HepG2 (cell line): ENCODE data around the gene LYRM4. TPM values are rescaled to one million over a fixed set of nuclear protein-coding genes. Genes with fewer than 3 reads are reported as not detected.

Source experiments
- ATAC-seq: fragments of 200-7000 bp; cut with Tn5 transposase; 3 replicates; pipeline ENCODE4 v1.9.1; 2020; ENCODE audit warnings: mild to moderate bottlenecking, moderate library complexity
- BruUV-seq: library from RNA; stranded (reverse); fragments of 400-500 nt; replicated peaks from 2 replicates; lab custom pipeline; 2021; lab: Mats Ljungman, UMichigan
- CTCF ChIA-PET: fragments of 300-600 bp; formaldehyde crosslinking; extraction: SDS; loops from one replicate; lab custom pipeline; 2021; ENCODE audit warnings: low total read pairs, inconsistent platforms, low intra/inter-chr PET ratio; lab: Yijun Ruan, JAX
- POLR2A ChIA-PET: fragments of 350-600 bp; sonication (Branson Sonifier 250); formaldehyde crosslinking; loops from one replicate; lab custom pipeline; 2020; ENCODE audit warnings: antibody characterized with exemption, inconsistent platforms; lab: Yijun Ruan, JAX
- DNase-seq: peaks from one replicate; pipeline ENCODE4 v3.0.0-alpha.2; 2015; ENCODE audit warnings: low spot score
- FAIRE-seq: peaks from 3 replicates; lab custom pipeline; 2011; peaks lifted over from hg19 to GRCh38; lab: Jason Lieb, UNC
- H2AFZ ChIP-seq: one replicate; pipeline ENCODE4 v1.6.1; 2011; ENCODE audit warnings: low read length, inconsistent platforms
- H3K27ac ChIP-seq: fragments of 300-600 bp; 3 replicates; pipeline ENCODE4 v1.8.0; 2011; ENCODE audit warnings: mixed run types, mild to moderate bottlenecking, mixed read lengths, low read length, inconsistent platforms; ENCODE audit not compliant: insufficient read depth; ENCODE audit errors: extremely low read length
- H3K27me3 ChIP-seq, 2 experiments: fragments of 200-600 bp in 1 of 2; 2 replicates in 1 of 2; 3 replicates in 1 of 2; pipeline versions ENCODE4 v1.6.0 to v1.8.0; 2011; ENCODE audit warnings: low read length in 2 of 2, mild to moderate bottlenecking in 2 of 2, moderate library complexity in 2 of 2, inconsistent platforms in 1 of 2; ENCODE audit not compliant: insufficient read depth in 2 of 2, control insufficient read depth in 1 of 2
- H3K36me3 ChIP-seq, 2 experiments: fragments of 200-600 bp in 1 of 2; replicated peaks in 1 of 2; 2 replicates in 1 of 2; 3 replicates in 1 of 2; pipeline versions ENCODE4 v1.5.1 to v1.8.0; 2011; ENCODE audit warnings: low read length in 2 of 2, inconsistent platforms in 1 of 2; ENCODE audit not compliant: insufficient read depth in 2 of 2, control insufficient read depth in 1 of 2
- H3K4me1 ChIP-seq: 2 replicates; pipeline ENCODE4 v1.5.1; 2012; ENCODE audit warnings: low read length, inconsistent platforms; ENCODE audit not compliant: insufficient read depth
- H3K4me2 ChIP-seq: 2 replicates; pipeline ENCODE4 v1.6.0; 2011; ENCODE audit warnings: low read depth, low read length, inconsistent platforms
- H3K4me3 ChIP-seq, 3 experiments: fragments of 200-600 bp in 1 of 3; sonication (generic), shearing (Covaris generic) in 1 of 3; replicated peaks in 1 of 3; 2 replicates each; pipeline ENCODE4 v1.5.1; 2011 to 2016; ENCODE audit warnings: low read length in 3 of 3, inconsistent platforms in 2 of 3, low read depth in 2 of 3, mild to moderate bottlenecking in 2 of 3, control low read depth in 1 of 3, mixed read lengths in 1 of 3; ENCODE audit not compliant: insufficient read depth in 1 of 3
- H3K79me2 ChIP-seq: one replicate; pipeline ENCODE4 v1.6.1; 2011; ENCODE audit warnings: low read length, inconsistent platforms; ENCODE audit not compliant: insufficient read depth
- H3K9ac ChIP-seq: 2 replicates; pipeline ENCODE4 v1.6.0; 2011; ENCODE audit warnings: mild to moderate bottlenecking, low read depth, low read length, inconsistent platforms; ENCODE audit not compliant: insufficient read depth
- H3K9me3 ChIP-seq: 2 replicates; pipeline ENCODE4 v1.5.1; 2012; ENCODE audit warnings: mild to moderate bottlenecking, low read length
- H4K20me1 ChIP-seq: 2 replicates; pipeline ENCODE4 v1.6.0; 2011; ENCODE audit warnings: inconsistent platforms, mild to moderate bottlenecking, low read length, moderate library complexity; ENCODE audit not compliant: insufficient read depth
- ATAD3A ChIP-seq: sonication (generic); formaldehyde crosslinking; IDR thresholded peaks from 2 replicates; pipeline ENCODE4 v1.4.0; 2020; ENCODE audit warnings: missing genetic modification reagents
- GPN1 ChIP-seq: sonication (generic); formaldehyde crosslinking; IDR thresholded peaks from 2 replicates; pipeline ENCODE4 v1.5.1; 2020; ENCODE audit warnings: missing genetic modification reagents, borderline replicate concordance
- HDAC2 ChIP-seq: sonication (generic); formaldehyde crosslinking; IDR thresholded peaks from 2 replicates; pipeline ENCODE4 v1.4.0; 2020; ENCODE audit warnings: missing genetic modification reagents
- MAFF ChIP-seq: IDR thresholded peaks from 2 replicates; pipeline ENCODE4 v1.6.1; 2011; ENCODE audit warnings: low read depth, low read length, improper control_type of control experiment
- MAFK ChIP-seq, 2 experiments: IDR thresholded peaks in 1 of 2; conservative IDR thresholded peaks in 1 of 2; 2 replicates each; pipeline ENCODE4 v1.6.1; 2011; ENCODE audit warnings: improper control_type of control experiment in 2 of 2, low read length in 2 of 2
- MATR3 ChIP-seq: sonication (generic); formaldehyde crosslinking; IDR thresholded peaks from 2 replicates; pipeline ENCODE4 v1.4.0; 2020; ENCODE audit warnings: missing genetic modification reagents
- MTA1 ChIP-seq: sonication (generic); formaldehyde crosslinking; IDR thresholded peaks from 2 replicates; pipeline ENCODE4 v1.4.0; 2020; ENCODE audit warnings: missing genetic modification reagents, mild to moderate bottlenecking, borderline replicate concordance
- MXD3 ChIP-seq: IDR thresholded peaks from 2 replicates; pipeline ENCODE4 v1.6.1; 2016; ENCODE audit warnings: mild to moderate bottlenecking, missing biosample characterization, missing genetic modification reagents
- MZF1 ChIP-seq: sonication (generic); formaldehyde crosslinking; IDR thresholded peaks from 2 replicates; pipeline ENCODE4 v1.8.1; 2023; ENCODE audit warnings: mild to moderate bottlenecking, missing genetic modification reagents, borderline replicate concordance
- NFE2L2 ChIP-seq: fragments of 150-350 bp; IDR thresholded peaks from 2 replicates; pipeline ENCODE4 v1.6.1; 2014; ENCODE audit warnings: low read length
- ZBTB1 ChIP-seq: sonication (generic); formaldehyde crosslinking; IDR thresholded peaks from 2 replicates; pipeline ENCODE4 v1.4.0; 2020; ENCODE audit warnings: missing genetic modification reagents, borderline replicate concordance
- ZBTB49 ChIP-seq: sonication (generic); formaldehyde crosslinking; IDR thresholded peaks from 2 replicates; pipeline ENCODE4 v1.4.0; 2020; ENCODE audit warnings: missing genetic modification reagents, borderline replicate concordance
- ZNF224 ChIP-seq: sonication (generic); formaldehyde crosslinking; IDR thresholded peaks from 2 replicates; pipeline ENCODE4 v1.5.0; 2020; ENCODE audit warnings: mild to moderate bottlenecking, missing genetic modification reagents
- ZNF644 ChIP-seq: IDR thresholded peaks from 2 replicates; pipeline ENCODE4 v1.6.1; 2016; ENCODE audit warnings: low read depth
- ZNF740 ChIP-seq: sonication (generic); formaldehyde crosslinking; IDR thresholded peaks from 2 replicates; pipeline ENCODE4 v1.4.0; 2020; ENCODE audit warnings: missing genetic modification reagents
- WGBS: methylation state at CpG from one replicate; pipeline ENCODE4 v1.1.6; 2017; ENCODE audit warnings: low lambda C conversion rate; 5-methylcytosine and 5-hydroxymethylcytosine counted together
- in situ Hi-C: cut with HindIII; loops from 2 replicates; pipeline ENCODE4 v1.10.0; 2017; ENCODE audit warnings: low pct_unique_long_range_greater_than_20kb; ENCODE audit not compliant: extremely low pct_ligation_motif_present
- intact Hi-C: fragments of 100-400 bp; cut with micrococcal nuclease; formaldehyde crosslinking; loops from one replicate; pipeline ENCODE4 v1.10.0; 2022; ENCODE audit not compliant: unreplicated experiment
- polyA plus RNA-seq, 8 experiments: library from polyadenylated mRNA; depleted of rRNA in 3 of 8; stranded (reverse) in 7 of 8; unstranded in 1 of 8; fragments of >200 nt; fragmentation: Illumina TruSeq in 4 of 8; extraction: Trizol in 4 of 8; gene quantifications; 2 replicates each; pipeline versions ENCODE4 v1.2.1 to v1.2.3, GENCODE V29; 2011 to 2016; ENCODE audit warnings: low read depth in 4 of 8, missing spikeins in 1 of 8, mixed read lengths in 1 of 8; ENCODE audit not compliant: insufficient read depth in 1 of 8
- total RNA-seq, 5 experiments: library from RNA; depleted of rRNA; stranded (reverse); fragments of >200 nt; fragmentation: Illumina TruSeq; extraction: Trizol; gene quantifications; 2 replicates each; pipeline ENCODE4 v1.2.3, GENCODE V29; 2016; ENCODE audit warnings: low read depth in 1 of 5
- TF ChIP-seq, protein P1 (sequence below), 2 experiments: sonication (generic) in 1 of 2; formaldehyde crosslinking in 1 of 2; IDR thresholded peaks; 2 replicates each; pipeline versions ENCODE4 v1.6.1 to v1.9.0; 2014 to 2022; ENCODE audit warnings: antibody characterized with exemption in 1 of 2, borderline replicate concordance in 1 of 2, inconsistent platforms in 1 of 2, low read depth in 1 of 2, missing genetic modification reagents in 1 of 2

LYRM4 gene
- total and polyA plus RNA-seq, 2 of the 13 experiments (the other 11 are each of a cell fraction or from before 2014, with no cell fraction given) = 64.6 to 67.5 TPM

- Histone ChIP-seq H3K9ac (no peak overlapping the region), H3K27me3 (no peaks in the 10 kb centered on the region), H3K4me1 (no peaks in the 10 kb centered on the region), H3K4me2 (no peak overlapping the region), H2AFZ (no peak overlapping the region), H3K79me2 (no peaks in the 10 kb centered on the region), H3K4me3 (no peak overlapping the region), H4K20me1 (no peaks in the 10 kb centered on the region), H3K27ac (no peak overlapping the region), H3K36me3 (peaks cover 18 to 50% of the 10 kb centered on the region in 2 experiments), H3K9me3 (no peaks in the 10 kb centered on the region)
- TF ChIP-seq MATR3 (CRISPR knock-in tag) (no peak), GPN1 (CRISPR knock-in tag) (no peak), HDAC2 (no peak), ZNF644 (CRISPR knock-in tag) (no peak), ZBTB49 (CRISPR knock-in tag) (no peak), ATAD3A (CRISPR knock-in tag) (no peak), MZF1 (CRISPR knock-in tag) (no peak), MXD3 (CRISPR knock-in tag) (no peak), MTA1 (CRISPR knock-in tag) (no peak), ZNF740 (CRISPR knock-in tag) (no peak), ZNF224 (CRISPR knock-in tag) (no peak), NFE2L2 (peak; percentile 51; the same call in 1 of the 2 replicates), ZBTB1 (CRISPR knock-in tag) (no peak), MAFK (conservative IDR thresholded peaks at IDR 0.05 in 1 of 2, IDR thresholded peaks at IDR 0.05 in 1 of 2; ENCODE audit: low read length in 2 of 2) (peak; percentile 95 to 97), MAFF (peak; percentile 96)
- TF ChIP-seq, protein P1, sequence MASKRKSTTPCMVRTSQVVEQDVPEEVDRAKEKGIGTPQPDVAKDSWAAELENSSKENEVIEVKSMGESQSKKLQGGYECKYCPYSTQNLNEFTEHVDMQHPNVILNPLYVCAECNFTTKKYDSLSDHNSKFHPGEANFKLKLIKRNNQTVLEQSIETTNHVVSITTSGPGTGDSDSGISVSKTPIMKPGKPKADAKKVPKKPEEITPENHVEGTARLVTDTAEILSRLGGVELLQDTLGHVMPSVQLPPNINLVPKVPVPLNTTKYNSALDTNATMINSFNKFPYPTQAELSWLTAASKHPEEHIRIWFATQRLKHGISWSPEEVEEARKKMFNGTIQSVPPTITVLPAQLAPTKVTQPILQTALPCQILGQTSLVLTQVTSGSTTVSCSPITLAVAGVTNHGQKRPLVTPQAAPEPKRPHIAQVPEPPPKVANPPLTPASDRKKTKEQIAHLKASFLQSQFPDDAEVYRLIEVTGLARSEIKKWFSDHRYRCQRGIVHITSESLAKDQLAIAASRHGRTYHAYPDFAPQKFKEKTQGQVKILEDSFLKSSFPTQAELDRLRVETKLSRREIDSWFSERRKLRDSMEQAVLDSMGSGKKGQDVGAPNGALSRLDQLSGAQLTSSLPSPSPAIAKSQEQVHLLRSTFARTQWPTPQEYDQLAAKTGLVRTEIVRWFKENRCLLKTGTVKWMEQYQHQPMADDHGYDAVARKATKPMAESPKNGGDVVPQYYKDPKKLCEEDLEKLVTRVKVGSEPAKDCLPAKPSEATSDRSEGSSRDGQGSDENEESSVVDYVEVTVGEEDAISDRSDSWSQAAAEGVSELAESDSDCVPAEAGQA (IDR thresholded peaks at IDR 0.05; ENCODE audit: low read depth) = no peak
- TF ChIP-seq, protein P1 (CRISPR knock-in tag; IDR thresholded peaks at IDR 0.05; ENCODE audit: borderline replicate concordance) = no peak
- ATAC-seq (no peak; the same call in 2 of the 3 replicates), DNase-seq (no peak), FAIRE-seq (no peak)
- BruUV-seq = no TSS peak
- ChIA-PET POLR2A (interaction anchor here (1.1 kb wide), 1 partner anchor 10 kb away, joined by 3 read pairs; no protein-coding TSS in a partner anchor), CTCF (interaction anchor here (0.6 to 3.0 kb wide), 7 partner anchors 86 to 187 kb away, joined by 3 to 19 read pairs (median 3); no protein-coding TSS in a partner anchor)
- intact Hi-C loops = loop anchor here (1.0 to 2.0 kb wide), 3 partner anchors 88 to 188 kb away; no protein-coding TSS in a partner anchor
- in situ Hi-C loops = loop anchor here (5.0 kb wide), 1 partner anchor 87 kb away; no protein-coding TSS in a partner anchor
- WGBS = 99% methylated on average over 2 of the region's 2 CpGs
Observed at GRCh38 chr6:5215159-5215558, 45.6 kb downstream of the LYRM4 start.
